GM23248 (cell line): ENCODE results near the gene ZMIZ1. TPM values are rescaled to one million over a fixed set of nuclear protein-coding genes. Genes with fewer than 3 reads are reported as not detected.

Source experiments
- DNase-seq: peaks from one replicate; pipeline ENCODE4 v3.0.0-alpha.2; 2015
- H2AFZ ChIP-seq: fragments of 200-600 bp; sonication (generic); 2 replicates; pipeline ENCODE4 v1.6.1; 2016; ENCODE audit warnings: antibody characterized with exemption
- H3F3A ChIP-seq: fragments of 200-600 bp; sonication (generic); 2 replicates; pipeline ENCODE4 v1.6.1; 2016; ENCODE audit warnings: mild to moderate bottlenecking, antibody characterized with exemption, mixed run types; ENCODE audit not compliant: insufficient read depth
- H3K27ac ChIP-seq: fragments of 200-600 bp; sonication (generic); 2 replicates; pipeline ENCODE4 v1.5.1; 2016; ENCODE audit warnings: mild to moderate bottlenecking
- H3K27me3 ChIP-seq: fragments of 200-600 bp; sonication (generic); replicated peaks from 2 replicates; pipeline ENCODE4 v1.6.1; 2016; ENCODE audit warnings: mild to moderate bottlenecking; ENCODE audit not compliant: insufficient read depth
- H3K36me3 ChIP-seq: fragments of 200-600 bp; sonication (generic); 2 replicates; pipeline ENCODE4 v1.6.1; 2016; ENCODE audit warnings: low read depth, mild to moderate bottlenecking
- H3K4me1 ChIP-seq: fragments of 200-600 bp; sonication (generic); 2 replicates; pipeline ENCODE4 v1.6.1; 2016; ENCODE audit warnings: mild to moderate bottlenecking; ENCODE audit not compliant: insufficient read depth
- H3K4me2 ChIP-seq: fragments of 200-600 bp; sonication (generic); one replicate; pipeline ENCODE4 v1.6.1; 2016; ENCODE audit warnings: mild to moderate bottlenecking; ENCODE audit not compliant: unreplicated experiment
- H3K4me3 ChIP-seq: fragments of 200-600 bp; sonication (generic); 2 replicates; pipeline ENCODE4 v1.5.1; 2016; ENCODE audit warnings: mild to moderate bottlenecking
- H3K79me2 ChIP-seq: fragments of 200-600 bp; sonication (generic); 2 replicates; pipeline ENCODE4 v1.6.1; 2016; ENCODE audit warnings: mild to moderate bottlenecking; ENCODE audit not compliant: insufficient read depth
- H3K9ac ChIP-seq: fragments of 200-600 bp; sonication (generic); 2 replicates; pipeline ENCODE4 v1.6.1; 2016; ENCODE audit warnings: mild to moderate bottlenecking
- H3K9me2 ChIP-seq: fragments of 200-600 bp; sonication (generic); 2 replicates; pipeline ENCODE4 v1.6.1; 2016; ENCODE audit warnings: mixed run types, mild to moderate bottlenecking, moderate library complexity; ENCODE audit not compliant: insufficient read depth
- H3K9me3 ChIP-seq: fragments of 200-600 bp; sonication (generic); one replicate; pipeline ENCODE4 v1.6.1; 2017; ENCODE audit warnings: low read depth
- H4K20me1 ChIP-seq: fragments of 200-600 bp; sonication (generic); 2 replicates; pipeline ENCODE4 v1.6.0; 2016; ENCODE audit not compliant: insufficient read depth
- EZH2 ChIP-seq: fragments of 200-600 bp; sonication (generic); IDR thresholded peaks from 2 replicates; pipeline ENCODE4 v1.6.1; 2018; ENCODE audit warnings: antibody characterized with exemption, mild to moderate bottlenecking; ENCODE audit not compliant: insufficient read depth, poor library complexity, severe bottlenecking
- EZH2phosphoT487 ChIP-seq: fragments of 200-600 bp; sonication (generic); IDR thresholded peaks from 2 replicates; pipeline ENCODE4 v1.6.1; 2018; ENCODE audit warnings: antibody characterized with exemption, moderate library complexity, mild to moderate bottlenecking, low read depth; ENCODE audit not compliant: insufficient read depth
- WGBS, 2 experiments: methylation state at CpG; one replicate each; pipeline ENCODE4 v1.1.6; 2015 to 2017; ENCODE audit warnings: low lambda C conversion rate in 2 of 2, low coverage in 1 of 2; ENCODE audit errors: missing lambda C conversion rate in 2 of 2; 5-methylcytosine and 5-hydroxymethylcytosine counted together
- in situ Hi-C: fragments of 300-500 bp; cut with MboI; formaldehyde crosslinking; loops from 2 replicates; pipeline ENCODE4 v1.15.0; 2020
- polyA plus RNA-seq: library from polyadenylated mRNA; unstranded; fragments of >200 nt; fragmentation: Nextera tagmentation; extraction: Ambion mirVana; gene quantifications from 2 replicates; pipeline ENCODE4 v1.2.1, GENCODE V29; 2016
- total RNA-seq: library from RNA; depleted of rRNA; stranded (reverse); fragments of >200 nt; shearing (Covaris generic); gene quantifications from 2 replicates; pipeline ENCODE4 v1.2.3, GENCODE V29; 2014

ZMIZ1 gene
- total and polyA plus RNA-seq, 2 experiments from 2014 or later, result 21.9 to 28.4 TPM

- TF ChIP-seq EZH2phosphoT487 (no peak), EZH2 (no peak)
- no peak overlapping the region for H3K27ac ChIP-seq
- no peaks in the 10 kb centered on the region for H3K36me3 ChIP-seq
- no peak for DNase-seq
- no peaks in the 10 kb centered on the region for H3K79me2 ChIP-seq
- H3K9ac ChIP-seq, result no peak overlapping the region
- H3K9me2 ChIP-seq, result no peaks in the 10 kb centered on the region
- peaks cover 2% of the 10 kb centered on the region; the same call in 1 of the 2 replicates for H3K4me1 ChIP-seq
- no peak overlapping the region for H3K4me3 ChIP-seq
- H3K27me3 ChIP-seq, result no peaks in the 10 kb centered on the region
- H3F3A ChIP-seq, result no peaks in the 10 kb centered on the region
- H3K4me2 ChIP-seq, result no peak overlapping the region
- 71 to 81% methylated on average over 4 of the region's 4 CpGs for WGBS, 2 experiments
- H4K20me1 ChIP-seq, result no peaks in the 10 kb centered on the region
- H3K9me3 ChIP-seq, result no peaks in the 10 kb centered on the region
- no peak overlapping the region for H2AFZ ChIP-seq
- in situ Hi-C loops, result no loop called here
These were observed 23.9 kb upstream of the ZMIZ1 start for GRCh38 chr10:79044846-79045245.

- Histone ChIP-seq H3K4me2 (no peak overlapping the region), H3K4me3 (no peak overlapping the region), H3K79me2 (no peaks in the 10 kb centered on the region), H3F3A (no peaks in the 10 kb centered on the region), H3K27me3 (no peaks in the 10 kb centered on the region), H3K9me2 (no peaks in the 10 kb centered on the region), H3K36me3 (no peaks in the 10 kb centered on the region), H3K9me3 (no peaks in the 10 kb centered on the region), H3K27ac (no peak overlapping the region), H3K9ac (no peak overlapping the region), H4K20me1 (no peaks in the 10 kb centered on the region), H3K4me1 (peaks cover 10% of the 10 kb centered on the region), H2AFZ (no peak overlapping the region)
- WGBS, 2 experiments, result 76 to 82% methylated on average over 9 of the region's 9 CpGs
- in situ Hi-C loops, result no loop called here
- TF ChIP-seq EZH2 (no peak), EZH2phosphoT487 (no peak)
- no peak for DNase-seq
These were observed 23.1 kb upstream of the ZMIZ1 start for GRCh38 chr10:79045566-79046175.

- Histone ChIP-seq H3K27me3 (no peaks in the 10 kb centered on the region), H3K9me3 (no peaks in the 10 kb centered on the region), H3K4me1 (peaks cover 15% of the 10 kb centered on the region), H2AFZ (no peak overlapping the region), H3K4me2 (no peak overlapping the region), H3K4me3 (no peak overlapping the region), H3K9me2 (no peaks in the 10 kb centered on the region), H3K79me2 (no peaks in the 10 kb centered on the region), H3K9ac (no peak overlapping the region), H3K36me3 (no peaks in the 10 kb centered on the region), H3K27ac (no peak overlapping the region), H3F3A (no peaks in the 10 kb centered on the region), H4K20me1 (no peaks in the 10 kb centered on the region)
- no peak for DNase-seq
- in situ Hi-C loops, result no loop called here
- WGBS, 2 experiments, result 94 to 99% methylated on average over 9 of the region's 9 CpGs
- TF ChIP-seq EZH2phosphoT487, result no peak
- no peak for TF ChIP-seq EZH2
These were observed 22.4 kb upstream of the ZMIZ1 start for GRCh38 chr10:79046326-79046725.

DNA sequence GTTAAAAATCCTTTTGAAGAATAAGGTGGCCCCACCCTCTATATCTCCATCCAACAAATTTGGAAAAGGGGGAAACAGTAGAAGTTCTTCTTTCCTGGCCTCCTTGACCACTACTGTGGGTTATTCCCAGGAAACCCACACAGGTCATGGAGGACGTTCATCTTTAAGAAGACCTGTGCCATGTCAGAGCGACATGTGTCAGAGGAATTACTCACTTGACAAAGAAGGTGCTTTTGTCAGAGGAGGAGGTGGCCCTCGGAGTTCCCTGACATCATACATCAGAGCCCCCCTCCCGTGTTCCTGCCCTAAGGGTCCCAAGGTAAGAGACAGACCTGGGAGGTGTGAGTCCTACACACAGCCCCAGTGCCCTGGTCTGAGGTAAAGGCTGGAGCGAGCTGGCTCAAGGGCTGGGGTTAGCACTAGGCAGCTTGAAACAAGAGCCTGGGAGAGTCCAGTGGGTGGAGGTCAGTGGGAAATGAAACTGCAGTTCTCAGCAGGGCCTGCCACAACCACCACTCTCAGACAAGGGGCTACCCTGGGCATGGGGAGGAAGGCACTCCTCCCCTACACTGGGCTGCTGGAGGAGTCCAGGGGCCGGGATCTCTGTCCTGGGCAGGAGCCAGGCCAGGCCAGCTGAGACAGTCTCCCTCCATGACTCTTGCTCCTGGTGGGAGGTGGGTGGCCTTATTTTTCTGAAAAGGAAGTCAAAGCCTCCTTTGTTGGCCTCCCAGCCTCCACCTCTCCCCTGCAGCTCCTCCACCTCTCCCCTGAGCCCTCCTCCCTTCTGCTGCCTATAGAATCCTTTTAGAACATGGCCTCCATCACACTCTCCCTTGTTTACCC, 21.8 kb upstream of the ZMIZ1 start:
- 80 to 90% methylated on average over 5 to 6 of the region's 6 CpGs for WGBS, 2 experiments
- no peak for DNase-seq
- H3K9me2 ChIP-seq, result no peaks in the 10 kb centered on the region

More for the DNA sequence above, 21.8 kb upstream of the ZMIZ1 start:
- Histone ChIP-seq H3K4me3 (no peak overlapping the region), H3K27me3 (no peaks in the 10 kb centered on the region), H3K27ac (no peak overlapping the region), H3K9me3 (no peaks in the 10 kb centered on the region), H3K79me2 (no peaks in the 10 kb centered on the region), H3F3A (no peaks in the 10 kb centered on the region), H2AFZ (no peak overlapping the region), H3K4me2 (no peak overlapping the region), H3K4me1 (peaks cover 15% of the 10 kb centered on the region), H4K20me1 (no peaks in the 10 kb centered on the region), H3K9ac (no peak overlapping the region), H3K36me3 (no peaks in the 10 kb centered on the region)
- in situ Hi-C loops, result no loop called here
- no peak for TF ChIP-seq EZH2phosphoT487
- TF ChIP-seq EZH2, result no peak
